Activated CD4-positive, alpha-beta memory T cell treated with anti-CD3 and anti-CD28 coated beads for 36 hours (primary cell): ENCODE data around the gene C2CD3. TPM values are rescaled to one million over a fixed set of nuclear protein-coding genes. Genes with fewer than 3 reads are reported as not detected.

Source experiments
- CTCF ChIA-PET: fragments of 350-600 bp; sonication (Branson Sonifier 250); formaldehyde crosslinking; loops from one replicate; lab custom pipeline; 2021; ENCODE audit warnings: antibody characterized with exemption, inconsistent platforms; lab: Charles Lee
- POLR2A ChIA-PET: fragments of 350-600 bp; sonication (Branson Sonifier 250); formaldehyde crosslinking; loops from one replicate; lab custom pipeline; 2021; ENCODE audit warnings: antibody characterized with exemption; lab: Charles Lee
- DNase-seq: peaks from one replicate; pipeline ENCODE4 v3.0.0-alpha.2; 2020
- H3K27ac Mint-ChIP-seq: one replicate; pipeline ENCODE4 v1.8.0; 2021; ENCODE audit warnings: mixed read lengths
- H3K27me3 Mint-ChIP-seq: one replicate; pipeline ENCODE4 v1.8.0; 2021; ENCODE audit warnings: mixed read lengths
- H3K36me3 Mint-ChIP-seq: one replicate; pipeline ENCODE4 v1.8.0; 2021; ENCODE audit warnings: mixed read lengths
- H3K4me1 Mint-ChIP-seq: one replicate; pipeline ENCODE4 v1.8.0; 2021; ENCODE audit warnings: low read depth, mixed read lengths
- H3K4me3 Mint-ChIP-seq: one replicate; pipeline ENCODE4 v1.8.0; 2021; ENCODE audit warnings: mild to moderate bottlenecking, mixed read lengths
- H3K9me3 Mint-ChIP-seq: one replicate; pipeline ENCODE4 v1.8.0; 2021; ENCODE audit warnings: mixed read lengths
- intact Hi-C: fragments of 100-400 bp; cut with micrococcal nuclease; formaldehyde crosslinking; loops from one replicate; pipeline ENCODE4 v1.15.1; 2023
- total RNA-seq, 2 experiments: library from RNA; stranded (reverse); gene quantifications; one replicate each; pipeline ENCODE4 v1.2.3, GENCODE V29; 2021

C2CD3 gene
- total RNA-seq, 2 experiments from 2014 or later, result 22.6 to 24.7 TPM

DNA sequence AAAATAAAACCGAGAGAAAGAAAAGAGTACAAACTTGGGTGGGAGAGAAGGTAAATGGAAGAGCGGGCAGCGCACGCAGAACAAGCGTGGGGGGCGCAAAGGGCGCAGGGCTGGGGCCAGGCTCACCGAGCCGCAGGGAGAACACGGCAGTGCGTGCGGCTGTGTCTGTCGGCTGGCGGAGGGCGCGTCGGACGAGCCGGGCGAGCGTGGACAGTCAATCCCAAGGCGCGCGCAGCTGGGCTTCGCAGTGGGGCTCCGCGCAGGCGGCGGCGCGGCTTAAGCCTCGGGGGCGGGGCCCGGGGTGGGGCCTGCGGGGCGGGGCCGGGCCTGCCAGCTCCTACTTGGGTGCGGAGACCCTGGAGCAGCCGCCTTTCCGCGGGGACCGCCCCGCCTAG is 188.2 kb downstream of the C2CD3 start, which contains the start of gene UCP2:
UCP2 (minus strand) TSS at position 249 of the 395 bp plus-strand sequence. CDS start 4,465 bp downstream, outside the sequence.
- POLR2A ChIA-PET, result interaction anchor here (0.7 to 6.8 kb wide), 15 partner anchors 9 to 510 kb away, joined by 3 to 98 read pairs (median 8); partner anchors contain the start of genes C2CD3, PPME1 and UCP3
- DNase-seq, result peak; percentile 91
- Mint-ChIP-seq H3K4me3 (peak within 1 kb of the TSS; percentile 91), H3K27ac (peak within 1 kb of the TSS; percentile 97), H3K36me3 (peaks cover 49% of the 10 kb centered on the region), H3K27me3 (no peaks in the 10 kb centered on the region), H3K9me3 (no peaks in the 10 kb centered on the region), H3K4me1 (peaks cover 49% of the 10 kb centered on the region)
- CTCF ChIA-PET, result interaction anchor here (0.6 to 1.5 kb wide), 4 partner anchors 11 to 36 kb away, joined by 3 to 10 read pairs (median 4); no protein-coding TSS in a partner anchor
- intact Hi-C loops, result loop anchor here (5.0 kb wide), 4 partner anchors 90 to 415 kb away; partner anchors contain the start of genes COA4, MRPL48, PAAF1 and PGM2L1

DNA sequence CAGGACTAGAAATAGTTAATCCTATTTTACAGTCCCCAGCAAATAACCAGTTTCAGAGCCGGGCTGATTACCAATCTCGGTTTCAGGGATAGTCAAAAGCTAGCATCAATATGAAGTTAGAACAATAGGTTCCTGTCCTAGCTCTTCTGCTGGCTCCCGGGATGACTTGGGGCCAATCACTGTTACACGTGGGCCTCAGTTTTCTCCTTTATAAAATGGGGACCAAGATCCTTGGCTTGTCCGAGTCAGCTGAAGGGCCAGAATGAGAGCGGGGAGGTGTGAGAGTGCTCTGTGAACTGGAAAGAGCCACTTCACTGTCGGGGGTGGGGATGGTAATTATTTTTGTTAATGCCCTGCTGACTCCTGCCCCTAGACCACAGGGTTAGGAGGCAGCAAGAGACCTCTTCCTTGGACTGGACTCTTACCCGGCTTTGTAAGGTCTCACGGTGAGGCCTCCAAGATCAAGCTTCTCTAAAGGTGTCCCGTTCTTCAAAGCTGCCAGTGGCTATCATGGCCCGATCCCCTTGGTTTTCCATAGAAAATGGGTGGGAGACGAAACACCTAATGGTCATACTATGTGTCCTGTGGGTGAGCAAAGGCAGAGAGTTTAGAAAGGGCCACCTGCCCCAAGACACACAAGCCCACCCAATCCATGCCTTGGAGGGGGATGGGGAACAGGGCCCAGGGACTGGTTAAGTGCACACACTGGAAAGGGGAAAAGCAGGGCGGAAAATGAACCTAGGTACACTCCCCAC is 189.6 kb downstream of the C2CD3 start:
- DNase-seq, result no peak
- Mint-ChIP-seq H3K27me3 (no peaks in the 10 kb centered on the region), H3K4me1 (peaks cover 62% of the 10 kb centered on the region), H3K9me3 (no peaks in the 10 kb centered on the region), H3K4me3 (peak overlapping the region; percentile 91), H3K27ac (peak overlapping the region; percentile 97), H3K36me3 (peaks cover 61% of the 10 kb centered on the region)
- ChIA-PET CTCF (interaction anchor here (0.6 to 2.5 kb wide), 15 partner anchors 9 to 275 kb away, joined by 3 to 11 read pairs (median 4); partner anchors contain the start of gene UCP3), POLR2A (interaction anchor here (0.6 to 6.8 kb wide), 19 partner anchors 9 to 193 kb away, joined by 3 to 98 read pairs (median 10); partner anchors contain the start of genes C2CD3 and PPME1)
- intact Hi-C loops, result loop anchor here (2.0 to 5.0 kb wide), 6 partner anchors 16 to 416 kb away; partner anchors contain the start of genes COA4, MRPL48, PAAF1 and PGM2L1

DNA sequence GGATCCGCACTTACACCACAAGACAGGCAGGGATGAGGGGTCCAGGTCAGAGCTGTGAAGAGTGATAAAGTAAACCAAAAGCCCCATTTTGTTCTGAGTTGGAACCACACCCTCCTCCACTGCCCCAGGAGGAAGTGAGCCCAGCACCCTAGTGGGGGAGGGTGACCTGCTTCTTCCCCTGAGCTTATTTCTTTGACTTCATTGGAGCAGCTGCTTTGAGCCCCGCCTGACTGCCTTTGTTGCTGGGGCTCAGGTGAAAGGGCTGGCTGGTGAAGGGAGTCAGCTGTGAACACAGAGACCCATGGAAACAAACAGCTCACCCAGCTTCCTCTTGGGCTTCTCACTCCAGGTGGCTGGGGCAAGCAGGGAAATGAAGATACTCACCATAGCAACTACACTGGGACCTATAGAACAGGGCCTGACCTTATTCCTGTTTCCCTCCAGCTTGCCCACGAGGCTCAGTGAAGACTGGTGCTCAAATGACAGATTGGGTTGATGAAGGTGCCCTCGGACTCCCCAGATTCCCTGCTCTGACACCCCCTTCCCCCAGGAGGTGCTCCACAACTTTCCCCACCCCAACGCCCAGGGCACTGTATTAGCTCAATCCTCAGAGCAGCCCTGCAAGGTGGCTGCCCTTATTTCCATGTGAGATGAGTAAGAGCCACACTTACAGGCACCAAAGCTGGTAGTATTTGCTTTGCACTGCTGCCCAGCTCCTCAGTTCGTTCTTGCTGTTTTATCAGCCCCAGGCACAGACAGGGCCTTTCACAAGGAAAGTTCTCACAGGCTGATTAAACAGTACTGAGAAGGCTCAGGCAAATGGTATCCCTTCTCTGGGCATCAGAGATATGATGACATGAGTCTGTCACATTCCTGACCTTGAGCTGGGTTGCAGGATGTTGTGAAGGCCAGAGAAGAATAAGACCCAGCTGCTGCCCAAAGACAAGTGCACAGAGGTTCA is 190.5 kb downstream of the C2CD3 start:
- POLR2A ChIA-PET, result interaction anchor here (1.0 to 6.8 kb wide), 16 partner anchors 8 to 191 kb away, joined by 3 to 98 read pairs (median 11); partner anchors contain the start of genes C2CD3, PPME1 and UCP3
- intact Hi-C loops, result loop anchor here (1.0 to 5.0 kb wide), 8 partner anchors 10 to 417 kb away; partner anchors contain the start of genes COA4, MRPL48, PAAF1 and PGM2L1
- Mint-ChIP-seq H3K27ac (peak overlapping the region; percentile 97), H3K27me3 (no peaks in the 10 kb centered on the region), H3K36me3 (peaks cover 70% of the 10 kb centered on the region), H3K4me3 (peak overlapping the region; percentile 91), H3K4me1 (peaks cover 66% of the 10 kb centered on the region), H3K9me3 (no peaks in the 10 kb centered on the region)
- CTCF ChIA-PET, result interaction anchor here (0.6 to 2.5 kb wide), 15 partner anchors 10 to 276 kb away, joined by 3 to 11 read pairs (median 4); partner anchors contain the start of gene UCP3
- DNase-seq, result peak; percentile 86

DNA sequence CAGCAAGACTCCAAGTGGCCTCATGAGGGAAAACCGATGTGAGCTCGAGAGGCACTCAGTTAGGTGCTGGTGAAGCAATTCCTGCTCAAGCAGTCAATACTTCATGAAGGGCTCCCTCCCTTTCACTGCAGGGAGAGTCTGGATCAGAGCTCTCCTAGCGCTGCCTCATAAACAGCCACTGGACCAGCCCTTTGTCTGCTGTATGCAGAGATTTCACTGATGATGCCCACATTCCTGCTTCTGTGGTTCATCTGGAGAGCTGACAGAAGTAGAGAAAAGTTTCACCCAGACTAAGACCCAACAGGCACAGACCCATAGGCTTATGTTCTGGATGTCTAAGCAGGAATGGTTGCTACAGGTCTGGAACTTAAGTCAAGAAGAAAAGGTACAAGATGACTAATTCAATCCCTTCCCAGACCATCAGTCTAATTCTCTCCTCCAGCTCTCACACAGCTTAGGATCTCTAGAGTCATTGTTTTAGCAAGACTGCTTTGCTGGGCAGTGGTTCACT is 192.2 kb downstream of the C2CD3 start:
- Mint-ChIP-seq H3K36me3 (peaks cover 84% of the 10 kb centered on the region), H3K27me3 (no peaks in the 10 kb centered on the region), H3K4me1 (peaks cover 72% of the 10 kb centered on the region), H3K4me3 (peak overlapping the region; percentile 60), H3K27ac (peak overlapping the region; percentile 97), H3K9me3 (no peaks in the 10 kb centered on the region)
- POLR2A ChIA-PET, result interaction anchor here (0.9 to 6.8 kb wide), 8 partner anchors 7 to 412 kb away, joined by 3 to 98 read pairs (median 13); no protein-coding TSS in a partner anchor
- intact Hi-C loops, result no loop called here
- CTCF ChIA-PET, result interaction anchor here (0.7 to 2.5 kb wide), 2 partner anchors 15 to 27 kb away, joined by 3 to 5 read pairs; no protein-coding TSS in a partner anchor
- no peak for DNase-seq

DNA sequence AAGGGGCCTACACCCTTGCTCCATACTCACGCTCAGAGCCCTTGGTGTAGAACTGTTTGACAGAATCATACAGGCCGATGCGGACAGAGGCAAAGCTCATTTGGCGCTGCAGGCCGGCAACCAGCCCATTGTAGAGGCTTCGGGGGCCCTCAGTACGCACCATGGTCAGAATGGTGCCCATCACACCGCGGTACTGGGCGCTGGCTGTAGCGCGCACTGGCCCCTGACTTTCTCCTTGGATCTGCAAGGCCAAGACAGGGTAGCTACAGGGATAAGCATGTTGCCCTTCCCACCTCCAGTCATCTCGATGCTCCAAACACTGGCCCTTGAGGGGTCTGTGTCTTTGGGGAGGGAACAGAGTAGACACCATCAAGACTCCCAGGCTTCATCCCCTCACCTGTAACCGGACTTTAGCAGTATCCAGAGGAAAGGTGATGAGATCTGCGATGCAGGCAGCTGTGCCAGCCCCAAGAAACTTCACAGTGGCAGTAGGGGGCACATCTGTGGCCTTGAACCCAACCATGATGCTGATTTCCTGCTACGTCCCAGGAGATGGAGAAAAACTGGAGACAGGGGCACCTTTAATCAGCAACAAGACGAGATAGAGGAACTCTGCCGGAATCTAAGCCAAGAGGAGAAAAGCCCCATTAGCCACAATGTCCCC is 192.8 kb downstream of the C2CD3 start:
- H3K9me3 Mint-ChIP-seq, result no peaks in the 10 kb centered on the region
- peaks cover 77% of the 10 kb centered on the region for H3K4me1 Mint-ChIP-seq
- POLR2A ChIA-PET, result interaction anchor here (0.9 to 6.8 kb wide), 4 partner anchors 6 to 34 kb away, joined by 4 to 98 read pairs (median 46); no protein-coding TSS in a partner anchor
- CTCF ChIA-PET, result no interaction called here
- peaks cover 85% of the 10 kb centered on the region for H3K36me3 Mint-ChIP-seq
- DNase-seq, result no peak
- peak overlapping the region; percentile 97 for H3K27ac Mint-ChIP-seq
- H3K4me3 Mint-ChIP-seq, result peak overlapping the region; percentile 14
- intact Hi-C loops, result no loop called here
- no peaks in the 10 kb centered on the region for H3K27me3 Mint-ChIP-seq

DNA sequence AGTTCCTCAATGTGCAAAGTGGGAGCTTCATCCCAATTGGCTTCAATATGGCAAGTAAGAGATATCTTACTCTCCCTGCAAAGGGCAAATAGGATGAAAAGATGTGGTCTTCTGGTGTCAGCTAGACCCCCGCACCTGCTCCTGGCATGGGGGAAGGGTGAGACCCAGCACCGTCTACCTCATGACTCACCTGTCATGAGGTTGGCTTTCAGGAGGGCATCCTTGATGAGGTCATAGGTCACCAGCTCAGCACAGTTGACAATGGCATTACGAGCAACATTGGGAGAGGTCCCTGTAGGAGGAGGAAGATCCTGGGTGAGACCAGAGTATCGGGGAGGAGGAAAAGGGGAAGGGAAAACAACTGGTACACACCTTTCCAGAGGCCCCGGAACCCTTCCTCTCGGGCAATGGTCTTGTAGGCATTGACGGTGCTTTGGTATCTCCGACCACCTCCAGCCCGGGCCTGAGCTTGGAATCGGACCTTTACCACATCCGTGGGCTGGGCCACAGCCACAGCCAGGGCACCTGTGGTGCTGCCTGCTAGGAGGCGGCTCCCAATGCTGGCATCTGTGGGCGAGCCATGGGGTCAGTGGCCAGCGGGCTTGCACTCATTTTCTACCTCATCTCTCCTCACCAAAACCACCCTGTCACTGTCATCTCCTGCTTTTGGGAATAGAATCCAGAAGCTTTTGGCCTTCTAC is 194.2 kb downstream of the C2CD3 start:
- Mint-ChIP-seq H3K27ac (peak overlapping the region; percentile 51), H3K4me3 (no peak overlapping the region), H3K36me3 (peaks cover 76% of the 10 kb centered on the region), H3K27me3 (no peaks in the 10 kb centered on the region), H3K4me1 (peaks cover 86% of the 10 kb centered on the region), H3K9me3 (no peaks in the 10 kb centered on the region)
- ChIA-PET POLR2A (interaction anchor here (1.3 to 2.5 kb wide), 2 partner anchors 35 to 49 kb away, joined by 3 to 9 read pairs; no protein-coding TSS in a partner anchor), CTCF (interaction anchor here (0.8 kb wide), 1 partner anchor 55 kb away, joined by 4 read pairs; no protein-coding TSS in a partner anchor)
- intact Hi-C loops, result no loop called here
- no peak for DNase-seq

DNA sequence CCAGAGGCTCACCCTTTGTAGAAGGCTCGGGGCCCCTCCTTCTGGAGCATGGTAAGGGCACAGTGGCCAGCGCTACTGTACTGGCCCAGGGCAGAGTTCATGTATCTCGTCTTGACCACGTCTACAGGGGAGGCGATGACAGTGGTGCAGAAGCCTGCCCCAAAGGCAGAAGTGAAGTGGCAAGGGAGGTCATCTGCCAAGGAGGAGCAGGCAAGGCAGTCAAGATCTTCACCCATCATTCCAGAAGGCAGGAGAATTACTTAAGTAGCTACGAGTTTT is 195.4 kb downstream of the C2CD3 start:
- intact Hi-C loops, result no loop called here
- DNase-seq, result no peak
- peaks cover 88% of the 10 kb centered on the region for H3K4me1 Mint-ChIP-seq
- no peaks in the 10 kb centered on the region for H3K9me3 Mint-ChIP-seq
- ChIA-PET CTCF (no interaction called here), POLR2A (interaction anchor here (1.3 kb wide), 1 partner anchor 50 kb away, joined by 3 read pairs; no protein-coding TSS in a partner anchor)
- H3K4me3 Mint-ChIP-seq, result no peak overlapping the region
- peaks cover 66% of the 10 kb centered on the region for H3K36me3 Mint-ChIP-seq
- H3K27ac Mint-ChIP-seq, result peak overlapping the region; percentile 90
- no peaks in the 10 kb centered on the region for H3K27me3 Mint-ChIP-seq

DNA sequence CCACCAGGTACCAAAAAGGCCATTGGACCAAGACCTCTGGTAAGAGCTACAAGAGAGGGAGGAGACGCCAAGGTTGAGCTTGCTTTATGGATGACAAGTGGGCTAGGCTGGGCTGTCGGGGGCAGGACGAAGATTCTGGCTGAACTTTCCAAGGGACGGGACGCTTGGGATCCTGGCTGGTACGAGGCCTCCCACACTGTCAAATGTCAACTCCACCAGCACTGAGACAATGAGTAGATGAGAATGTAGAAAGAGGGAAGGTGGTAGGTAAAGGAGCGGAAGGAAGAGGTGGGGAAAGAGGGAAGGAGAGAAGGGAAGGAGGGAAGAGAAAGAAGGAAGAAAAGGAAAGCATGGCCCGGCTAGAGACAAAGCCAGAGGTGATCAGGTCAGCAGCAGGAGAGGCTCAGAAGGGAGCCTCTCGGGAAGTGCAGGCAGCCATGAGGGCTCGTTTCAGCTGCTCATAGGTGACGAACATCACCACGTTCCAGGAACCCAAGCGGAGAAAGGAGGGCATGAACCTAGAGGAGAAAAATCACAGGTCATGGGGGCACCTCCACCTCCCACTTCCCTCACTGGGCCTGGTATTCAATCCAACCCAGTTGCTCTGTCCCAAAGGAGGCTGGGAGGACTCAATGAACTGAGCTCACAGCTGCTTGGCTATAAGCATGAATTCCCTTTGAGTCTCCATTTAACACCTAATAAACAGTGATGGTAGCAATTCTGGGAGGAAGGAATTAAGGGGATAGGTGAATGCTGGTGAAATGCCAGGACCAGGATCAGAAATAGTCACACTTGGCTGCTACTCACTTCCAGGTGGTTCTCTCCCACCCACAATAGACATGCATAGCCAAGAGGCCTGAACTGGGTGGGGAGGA is 196.0 kb downstream of the C2CD3 start:
- Mint-ChIP-seq H3K36me3 (peaks cover 60% of the 10 kb centered on the region), H3K27me3 (no peaks in the 10 kb centered on the region), H3K27ac (peak overlapping the region; percentile 90), H3K4me1 (peaks cover 88% of the 10 kb centered on the region), H3K9me3 (no peaks in the 10 kb centered on the region), H3K4me3 (no peak overlapping the region)
- CTCF ChIA-PET, result interaction anchor here (1.0 kb wide), 1 partner anchor 11 kb away, joined by 3 read pairs; no protein-coding TSS in a partner anchor
- intact Hi-C loops, result loop anchor here (5.0 kb wide), 1 partner anchor 32 kb away; the partner anchor contains the start of gene UCP3
- POLR2A ChIA-PET, result interaction anchor here (1.3 to 6.2 kb wide), 2 partner anchors 7 to 37 kb away, joined by 5 to 82 read pairs; partner anchors contain the start of gene UCP2
- DNase-seq, result no peak

DNA sequence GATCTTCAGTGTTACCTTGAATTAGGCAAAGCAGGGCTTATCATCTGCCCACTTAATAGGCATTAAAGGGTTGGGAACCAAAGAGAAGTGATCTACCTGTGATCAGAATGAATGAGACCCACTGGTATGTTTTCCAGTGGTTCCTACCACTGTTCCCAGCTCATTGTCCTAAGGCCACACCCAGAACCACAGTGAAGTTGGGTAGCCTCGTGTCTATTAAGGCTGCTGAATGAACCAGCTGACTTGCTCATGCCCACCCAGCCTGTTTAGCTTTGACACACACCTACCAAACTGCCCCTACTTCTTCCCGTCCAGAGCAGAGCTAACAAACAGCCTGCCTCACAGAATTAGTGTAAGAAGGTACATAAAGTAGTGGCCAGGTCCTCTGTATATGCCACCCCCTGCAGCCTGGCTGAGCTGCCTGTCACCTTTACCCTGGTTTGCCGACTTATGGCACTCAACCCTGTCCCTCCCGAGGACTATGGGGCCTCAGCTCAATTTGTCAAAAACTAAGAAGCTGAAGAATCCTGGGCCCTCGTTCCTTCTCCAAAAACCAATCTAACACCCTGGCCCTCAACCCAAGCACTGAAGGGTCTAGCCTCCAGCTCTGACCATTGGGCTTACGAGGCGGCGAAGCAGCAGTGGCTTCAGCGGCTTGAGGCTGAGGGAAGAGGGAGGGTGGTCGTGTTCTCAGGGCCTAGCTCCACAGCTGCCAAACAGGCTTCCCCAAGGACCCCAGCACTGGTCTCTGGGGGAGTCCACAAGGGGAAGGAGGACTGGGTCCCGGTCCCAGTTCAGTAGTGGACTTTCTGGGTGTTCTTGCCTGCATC is 198.0 kb downstream of the C2CD3 start:
- ChIA-PET POLR2A (interaction anchor here (0.6 to 6.2 kb wide), 8 partner anchors 9 to 198 kb away, joined by 3 to 82 read pairs (median 6); partner anchors contain the start of genes C2CD3, PPME1 and UCP2), CTCF (no interaction called here)
- Mint-ChIP-seq H3K27ac (peak overlapping the region; percentile 90), H3K4me3 (no peak overlapping the region), H3K27me3 (no peaks in the 10 kb centered on the region), H3K36me3 (peaks cover 41% of the 10 kb centered on the region), H3K4me1 (peaks cover 88% of the 10 kb centered on the region), H3K9me3 (no peaks in the 10 kb centered on the region)
- intact Hi-C loops, result loop anchor here (5.0 kb wide), 1 partner anchor 34 kb away; the partner anchor contains the start of gene UCP3
- DNase-seq, result no peak
